SK-N-MC (cell line): ENCODE data around the gene SIT1.

ENCODE experiments used
- DNase-seq: peaks from one replicate; pipeline ENCODE4 v3.0.0-alpha.2; 2011; ENCODE audit warnings: low read depth, low spot score
- H3K27ac ChIP-seq: fragments of 200-600 bp; sonication (generic); 2 replicates; pipeline ENCODE4 v1.5.1; 2016; ENCODE audit warnings: mixed run types
- H3K36me3 ChIP-seq: fragments of 200-600 bp; sonication (generic); 2 replicates; pipeline ENCODE4 v1.6.1; 2017; ENCODE audit warnings: antibody characterized with exemption, low read length, mixed read lengths; ENCODE audit not compliant: insufficient read depth
- H3K4me3 ChIP-seq: fragments of 200-600 bp; sonication (generic); 2 replicates; pipeline ENCODE4 v1.5.1; 2016
- H3K9ac ChIP-seq: fragments of 200-600 bp; sonication (generic); 2 replicates; pipeline ENCODE4 v1.8.0; 2017; ENCODE audit warnings: mixed run types, mixed read lengths; ENCODE audit not compliant: insufficient read length
- H3K9me3 ChIP-seq: fragments of 200-600 bp; sonication (generic); 2 replicates; pipeline ENCODE4 v1.6.1; 2017; ENCODE audit warnings: low read depth, mild to moderate bottlenecking, antibody characterized with exemption, low read length, moderate library complexity, mixed read lengths
- EZH2 ChIP-seq: fragments of 200-600 bp; sonication (generic); IDR thresholded peaks from one replicate; pipeline ENCODE4 v1.6.1; 2017; ENCODE audit warnings: antibody characterized with exemption
- FOXP2 ChIP-seq: optimal IDR thresholded peaks from 2 replicates; pipeline ENCODE3; 2011; ENCODE audit warnings: mild to moderate bottlenecking, moderate library complexity; ENCODE audit not compliant: insufficient read depth; ENCODE audit errors: extremely low read length, control extremely low read depth
- POLR2AphosphoS5 ChIP-seq: IDR thresholded peaks from 2 replicates; pipeline ENCODE4 v1.6.1; 2012; ENCODE audit warnings: mild to moderate bottlenecking, low read depth, low read length, borderline replicate concordance

SIT1 gene

GRCh38 chr9:35667939-35668338 is 17.2 kb upstream of the SIT1 start:
- no peak for TF ChIP-seq EZH2
- no peak for TF ChIP-seq POLR2AphosphoS5
- TF ChIP-seq FOXP2, result no peak
- no peaks in the 10 kb centered on the region for H3K9me3 ChIP-seq
- no peak for DNase-seq
- no peak overlapping the region for H3K4me3 ChIP-seq
- H3K9ac ChIP-seq, result no peak overlapping the region
- H3K27ac ChIP-seq, result no peak overlapping the region
- peaks cover 3% of the 10 kb centered on the region; the same call in 1 of the 2 replicates for H3K36me3 ChIP-seq

- TF ChIP-seq POLR2AphosphoS5 (no peak), EZH2 (no peak), FOXP2 (no peak)
- Histone ChIP-seq H3K4me3 (no peak overlapping the region), H3K27ac (no peak overlapping the region), H3K36me3 (peaks cover 17% of the 10 kb centered on the region), H3K9ac (no peak overlapping the region), H3K9me3 (no peaks in the 10 kb centered on the region)
- DNase-seq, result no peak
These were observed 15.8 kb upstream of the SIT1 start for GRCh38 chr9:35666549-35666948.

GRCh38 chr9:35666045-35666444 is 15.3 kb upstream of the SIT1 start:
- TF ChIP-seq FOXP2, result no peak
- no peak for TF ChIP-seq EZH2
- TF ChIP-seq POLR2AphosphoS5, result no peak
- H3K9ac ChIP-seq, result peak overlapping the region; percentile 87

GRCh38 chr9:35665471-35665818 is 14.7 kb upstream of the SIT1 start:
- H3K36me3 ChIP-seq, result peaks cover 25% of the 10 kb centered on the region
- TF ChIP-seq POLR2AphosphoS5 (no peak), EZH2 (no peak), FOXP2 (no peak)
- no peak overlapping the region for H3K27ac ChIP-seq
- no peak for DNase-seq
- H3K9ac ChIP-seq, result peak overlapping the region; percentile 87
- H3K4me3 ChIP-seq, result peak overlapping the region; percentile 95
- H3K9me3 ChIP-seq, result no peaks in the 10 kb centered on the region

More at GRCh38 chr9:35666045-35666444, 15.3 kb upstream of the SIT1 start:
- H3K27ac ChIP-seq, result no peak overlapping the region
- peak overlapping the region; percentile 95; the same call in 1 of the 2 replicates for H3K4me3 ChIP-seq
- DNase-seq, result no peak
- peaks cover 19% of the 10 kb centered on the region for H3K36me3 ChIP-seq
- H3K9me3 ChIP-seq, result no peaks in the 10 kb centered on the region

- peak; percentile 86 for TF ChIP-seq POLR2AphosphoS5
- TF ChIP-seq FOXP2, result peak; percentile 30
- TF ChIP-seq EZH2, result no peak
- Histone ChIP-seq H3K4me3 (peak within 1 kb of the TSS; percentile 95), H3K9me3 (no peaks in the 10 kb centered on the region), H3K9ac (peak within 1 kb of the TSS; percentile 87), H3K36me3 (peaks cover 27% of the 10 kb centered on the region), H3K27ac (peak within 1 kb of the TSS; percentile 70)
- DNase-seq, result no peak
These were observed 14.1 kb upstream of the SIT1 start, which contains the start of gene ARHGEF39 for GRCh38 chr9:35664531-35665470. Gene ARHGEF39, minus strand, starts transcription at chr9:35665195. Its CDS starts 26 bp downstream, at chr9:35665169.

GRCh38 chr9:35662437-35662836 is 11.7 kb upstream of the SIT1 start:
- Histone ChIP-seq H3K36me3 (peaks cover 27% of the 10 kb centered on the region), H3K4me3 (no peak overlapping the region), H3K27ac (no peak overlapping the region), H3K9ac (no peak overlapping the region), H3K9me3 (no peaks in the 10 kb centered on the region)
- no peak for TF ChIP-seq EZH2
- TF ChIP-seq FOXP2, result no peak
- TF ChIP-seq POLR2AphosphoS5, result no peak
- no peak for DNase-seq

GRCh38 chr9:35661756-35662350 is 11.1 kb upstream of the SIT1 start:
- Histone ChIP-seq H3K9me3 (no peaks in the 10 kb centered on the region), H3K4me3 (no peak overlapping the region), H3K9ac (no peak overlapping the region), H3K36me3 (peaks cover 27% of the 10 kb centered on the region), H3K27ac (no peak overlapping the region; the same call in 1 of the 2 replicates)
- TF ChIP-seq POLR2AphosphoS5, result no peak; the same call in 1 of the 2 replicates
- no peak for TF ChIP-seq FOXP2
- no peak for TF ChIP-seq EZH2
- no peak for DNase-seq

GRCh38 chr9:35660966-35661415 is 10.3 kb upstream of the SIT1 start:
- Histone ChIP-seq H3K4me3 (no peak overlapping the region), H3K27ac (no peak overlapping the region), H3K36me3 (peaks cover 27% of the 10 kb centered on the region), H3K9me3 (no peaks in the 10 kb centered on the region), H3K9ac (no peak overlapping the region)
- DNase-seq, result no peak
- TF ChIP-seq FOXP2 (no peak), EZH2 (no peak), POLR2AphosphoS5 (no peak)
